Peyer's patch (tissue), 4 donors: Measurements from ENCODE around the gene TMEM40.

Experiments
- POLR2A ChIP-seq, 2 donors: fragments of 450-650 bp; IDR thresholded peaks; one replicate each; pipeline ENCODE4 v1.5.1; 2017; ENCODE audit warnings: antibody characterized with exemption in 2 of 2, mild to moderate bottlenecking in 2 of 2, moderate library complexity in 2 of 2
- TF ChIP-seq, protein P1 (sequence below), 6 experiments: fragments of 450-650 bp in 4 of 6; fragments of 200-600 bp in 2 of 6; sonication (generic) in 1 of 6; IDR thresholded peaks; one replicate each; pipeline ENCODE4 v1.5.1; 2017 to 2019; ENCODE audit warnings: antibody characterized with exemption in 6 of 6, mild to moderate bottlenecking in 3 of 6, moderate library complexity in 1 of 6

DNA sequence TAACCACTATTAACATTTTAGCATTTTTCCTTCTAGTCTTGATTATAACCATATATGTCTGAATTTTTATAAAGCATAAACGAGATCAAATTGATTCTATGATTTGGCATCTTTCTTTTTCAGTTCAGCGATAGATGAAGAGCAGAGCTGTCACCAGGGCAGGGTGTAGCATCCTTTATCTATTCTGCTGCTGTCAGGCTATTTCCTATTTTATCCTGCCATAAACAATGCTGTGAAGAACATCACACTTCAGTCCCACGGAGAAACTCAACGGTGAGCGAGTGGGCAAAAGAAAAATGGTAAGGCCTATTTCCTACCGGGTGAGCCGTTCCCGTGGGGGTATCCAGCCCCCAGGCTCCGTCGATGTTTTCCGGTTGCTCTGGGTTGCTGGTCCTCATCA is 15.5 kb downstream of the TMEM40 start:
- TF ChIP-seq, protein P1, sequence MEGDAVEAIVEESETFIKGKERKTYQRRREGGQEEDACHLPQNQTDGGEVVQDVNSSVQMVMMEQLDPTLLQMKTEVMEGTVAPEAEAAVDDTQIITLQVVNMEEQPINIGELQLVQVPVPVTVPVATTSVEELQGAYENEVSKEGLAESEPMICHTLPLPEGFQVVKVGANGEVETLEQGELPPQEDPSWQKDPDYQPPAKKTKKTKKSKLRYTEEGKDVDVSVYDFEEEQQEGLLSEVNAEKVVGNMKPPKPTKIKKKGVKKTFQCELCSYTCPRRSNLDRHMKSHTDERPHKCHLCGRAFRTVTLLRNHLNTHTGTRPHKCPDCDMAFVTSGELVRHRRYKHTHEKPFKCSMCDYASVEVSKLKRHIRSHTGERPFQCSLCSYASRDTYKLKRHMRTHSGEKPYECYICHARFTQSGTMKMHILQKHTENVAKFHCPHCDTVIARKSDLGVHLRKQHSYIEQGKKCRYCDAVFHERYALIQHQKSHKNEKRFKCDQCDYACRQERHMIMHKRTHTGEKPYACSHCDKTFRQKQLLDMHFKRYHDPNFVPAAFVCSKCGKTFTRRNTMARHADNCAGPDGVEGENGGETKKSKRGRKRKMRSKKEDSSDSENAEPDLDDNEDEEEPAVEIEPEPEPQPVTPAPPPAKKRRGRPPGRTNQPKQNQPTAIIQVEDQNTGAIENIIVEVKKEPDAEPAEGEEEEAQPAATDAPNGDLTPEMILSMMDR (IDR thresholded peaks at IDR 0.05): no peak
- TF ChIP-seq POLR2A (IDR thresholded peaks at IDR 0.05): no peak
